Small intestine (tissue), 7 donors: ENCODE results near the gene MOB3C. TPM values are rescaled to one million over a fixed set of nuclear protein-coding genes. Genes with fewer than 3 reads are reported as not detected.

Experiments used
- DNase-seq, 2 donors: peaks; one replicate each; pipeline versions ENCODE4 v3.0.0 to v3.0.0-alpha.2; 2013
- FAIRE-seq: peaks from 2 replicates; lab custom pipeline; 2012; peaks lifted over from hg19 to GRCh38; lab: Jason Lieb, UNC
- H3K27ac ChIP-seq, 3 donors: one replicate each; pipeline ENCODE4 v1.5.1; 2013; ENCODE audit warnings: low read length in 2 of 3, mild to moderate bottlenecking in 2 of 3, control low read depth in 1 of 3, inconsistent platforms in 1 of 3, low read depth in 1 of 3, moderate library complexity in 1 of 3
- H3K27me3 ChIP-seq, 3 donors: one replicate each; pipeline ENCODE4 v1.6.1; 2013; ENCODE audit warnings: low read length in 3 of 3, inconsistent platforms in 1 of 3; ENCODE audit not compliant: control insufficient read depth in 3 of 3, insufficient read depth in 3 of 3
- H3K36me3 ChIP-seq, 3 donors: one replicate each; pipeline ENCODE4 v1.6.1; 2013; ENCODE audit warnings: low read length in 3 of 3, inconsistent platforms in 1 of 3, low read depth in 1 of 3, mild to moderate bottlenecking in 1 of 3, moderate library complexity in 1 of 3; ENCODE audit not compliant: control insufficient read depth in 3 of 3, insufficient read depth in 2 of 3
- H3K4me1 ChIP-seq, 3 donors: one replicate each; pipeline ENCODE4 v1.6.1; 2013; ENCODE audit warnings: low read length in 2 of 3, inconsistent platforms in 1 of 3, low read depth in 1 of 3, mild to moderate bottlenecking in 1 of 3, moderate library complexity in 1 of 3; ENCODE audit not compliant: control insufficient read depth in 3 of 3, insufficient read depth in 2 of 3
- H3K4me3 ChIP-seq, 3 donors: one replicate each; pipeline ENCODE4 v1.5.1; 2013; ENCODE audit warnings: low read length in 3 of 3, control low read depth in 1 of 3, inconsistent platforms in 1 of 3, low read depth in 1 of 3, mild to moderate bottlenecking in 1 of 3, moderate library complexity in 1 of 3
- H3K9me3 ChIP-seq, 2 donors: one replicate each; pipeline ENCODE4 v1.6.1; 2013; ENCODE audit warnings: low read depth in 1 of 2, low read length in 1 of 2; ENCODE audit not compliant: control insufficient read depth in 2 of 2, insufficient read depth in 1 of 2
- WGBS, 3 donors: extraction: QIAGEN DNeasy Blood & Tissue Kit; methylation state at CpG; one replicate each; pipeline ENCODE4 v1.1.7; 2013; 5-methylcytosine and 5-hydroxymethylcytosine counted together
- polyA plus RNA-seq, 4 donors: library from polyadenylated mRNA; stranded (reverse) in 3 of 4; unstranded in 1 of 4; fragments of 200-250 nt in 3 of 4; fragments of 120-200 nt in 1 of 4; gene quantifications; one replicate each; pipeline versions ENCODE4 v1.2.1 to v1.2.3, GENCODE V29; 2013
- donor health status: healthy with polysubstance abuse.
- donor health status: control.
- donor health status: control.
- donor health status: Bipolar disorder and iron deficiency.
- donor health status: healthy.

The MOB3C gene
- polyA plus RNA-seq, 4 donors: 7.8 to 12.0 (median 9.5) TPM

- Histone ChIP-seq H3K36me3 (peaks cover 0 to 23% (median 0%) of the 10 kb centered on the region in 3 donors), H3K27me3 (no peaks in the 10 kb centered on the region), H3K4me3 (no peak overlapping the region), H3K9me3 (peaks cover 0 to 14% of the 10 kb centered on the region in 2 donors), H3K4me1 (no peaks in the 10 kb centered on the region), H3K27ac (no peak overlapping the region)
- DNase-seq (no peak), FAIRE-seq (no peak)
- WGBS, 3 donors: 97 to 100% (median 98%) methylated on average over 3 of the region's 3 CpGs
Observed at GRCh38 chr1:46647611-46648010, 31.0 kb upstream of the MOB3C start.

GRCh38 chr1:46646844-46647243, 30.2 kb upstream of the MOB3C start:
- Histone ChIP-seq H3K27ac (no peak overlapping the region), H3K36me3 (peaks cover 0 to 23% (median 3%) of the 10 kb centered on the region in 3 donors), H3K9me3 (peaks cover 0 to 14% of the 10 kb centered on the region in 2 donors), H3K4me3 (no peak overlapping the region), H3K27me3 (no peaks in the 10 kb centered on the region), H3K4me1 (no peaks in the 10 kb centered on the region)
- 91 to 96% (median 95%) methylated on average over 2 of the region's 2 CpGs for WGBS, 3 donors
- FAIRE-seq (no peak), DNase-seq (no peak)

DNA sequence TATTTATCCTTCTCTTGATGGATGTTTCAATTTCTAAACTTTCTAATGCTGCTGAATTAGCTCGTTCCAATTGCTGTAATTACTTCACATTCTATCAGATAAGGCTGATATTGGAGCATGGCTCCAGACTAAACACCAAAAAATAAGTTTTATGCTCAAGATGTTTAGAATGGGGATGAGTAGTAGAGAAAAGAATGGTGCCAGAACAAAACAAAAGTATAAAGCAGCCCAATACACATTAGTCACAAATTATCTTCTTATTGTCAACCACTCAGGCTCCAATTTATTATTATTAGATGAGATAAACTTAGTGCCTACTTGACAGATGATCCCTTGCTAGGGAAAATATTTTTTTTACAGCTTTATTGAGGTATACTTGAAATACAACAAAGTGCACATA, 29.7 kb upstream of the MOB3C start:
- H3K9me3 ChIP-seq: peaks cover 0 to 14% of the 10 kb centered on the region in 2 donors
- H3K4me3 ChIP-seq: no peak overlapping the region
- H3K27ac ChIP-seq: no peak overlapping the region
- FAIRE-seq: no peak
- no peak for DNase-seq
- H3K36me3 ChIP-seq: peaks cover 0 to 23% (median 3%) of the 10 kb centered on the region in 3 donors
- H3K27me3 ChIP-seq: no peaks in the 10 kb centered on the region
- 46 to 74% (median 69%) methylated on average over 1 of the region's 1 CpG for WGBS, 3 donors
- no peaks in the 10 kb centered on the region for H3K4me1 ChIP-seq

DNA sequence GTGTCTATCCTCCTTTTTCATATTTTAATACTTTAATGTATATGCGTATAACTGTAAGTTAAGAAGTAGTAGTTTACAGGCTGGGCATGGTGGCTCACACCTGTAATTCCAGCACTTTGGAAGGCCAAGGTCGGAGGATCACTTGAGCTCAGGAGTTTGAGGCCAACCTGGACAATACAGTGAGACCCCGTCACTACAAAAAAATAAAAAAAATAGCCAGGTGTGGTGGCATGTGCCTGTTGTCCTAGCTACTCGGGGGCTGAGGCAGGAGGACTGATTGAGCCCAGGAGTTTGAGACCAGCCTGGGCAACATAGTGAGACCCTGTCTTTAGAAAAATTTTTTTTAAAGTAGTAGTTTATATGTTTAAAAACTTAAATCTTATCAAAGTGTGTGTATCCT, 29.2 kb upstream of the MOB3C start:
- peaks cover 0 to 23% (median 3%) of the 10 kb centered on the region in 3 donors for H3K36me3 ChIP-seq
- WGBS, 3 donors: 94 to 95% (median 94%) methylated on average over 4 of the region's 4 CpGs
- no peak for FAIRE-seq

GRCh38 chr1:46643368-46643775, 26.8 kb upstream of the MOB3C start:
- Histone ChIP-seq H3K27ac (no peak overlapping the region), H3K9me3 (peaks cover 0 to 5% of the 10 kb centered on the region in 2 donors), H3K4me1 (peaks cover 0 to 5% (median 0%) of the 10 kb centered on the region in 3 donors), H3K27me3 (no peaks in the 10 kb centered on the region), H3K4me3 (no peak overlapping the region), H3K36me3 (peaks cover 0 to 13% (median 3%) of the 10 kb centered on the region in 3 donors)
- no peak for FAIRE-seq
- DNase-seq: no peak

More for the DNA sequence above, 29.2 kb upstream of the MOB3C start:
- no peak overlapping the region for H3K27ac ChIP-seq
- no peak for DNase-seq
- peaks cover 0 to 14% of the 10 kb centered on the region in 2 donors for H3K9me3 ChIP-seq
- no peaks in the 10 kb centered on the region for H3K4me1 ChIP-seq
- no peaks in the 10 kb centered on the region for H3K27me3 ChIP-seq
- no peak overlapping the region for H3K4me3 ChIP-seq

DNA sequence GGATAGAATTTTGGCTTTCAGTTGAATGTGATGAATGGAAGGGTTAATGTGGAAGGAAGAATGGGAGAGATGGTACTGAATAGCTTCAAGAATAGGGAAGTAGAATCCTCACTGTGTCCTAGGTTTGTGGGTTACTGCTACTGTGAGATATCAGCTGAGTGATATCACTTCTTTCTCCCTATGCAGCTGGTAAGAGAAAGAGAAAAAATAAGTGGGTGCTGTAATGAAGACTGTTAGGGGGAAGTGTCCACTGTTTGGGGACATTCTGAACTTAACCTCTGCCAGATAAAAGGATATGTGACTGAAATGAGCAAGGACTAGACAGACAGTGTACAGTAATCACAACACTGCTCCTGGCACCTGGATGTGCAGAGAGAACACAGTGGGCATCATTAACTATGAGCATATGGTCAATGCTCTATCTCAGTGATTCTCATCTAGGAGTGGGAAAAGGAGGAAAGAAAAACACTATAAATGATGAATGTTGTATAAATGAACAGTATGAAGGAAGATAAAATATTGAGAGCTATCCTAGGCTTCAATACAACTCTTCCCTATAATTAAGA, 25.6 kb upstream of the MOB3C start:
- no peak overlapping the region for H3K27ac ChIP-seq
- H3K27me3 ChIP-seq: no peaks in the 10 kb centered on the region
- H3K9me3 ChIP-seq: no peaks in the 10 kb centered on the region
- peaks cover 0 to 8% (median 7%) of the 10 kb centered on the region in 3 donors for H3K36me3 ChIP-seq
- DNase-seq (no peak), FAIRE-seq (no peak)
- no peak overlapping the region for H3K4me3 ChIP-seq
- peaks cover 0 to 5% (median 0%) of the 10 kb centered on the region in 3 donors for H3K4me1 ChIP-seq

DNA sequence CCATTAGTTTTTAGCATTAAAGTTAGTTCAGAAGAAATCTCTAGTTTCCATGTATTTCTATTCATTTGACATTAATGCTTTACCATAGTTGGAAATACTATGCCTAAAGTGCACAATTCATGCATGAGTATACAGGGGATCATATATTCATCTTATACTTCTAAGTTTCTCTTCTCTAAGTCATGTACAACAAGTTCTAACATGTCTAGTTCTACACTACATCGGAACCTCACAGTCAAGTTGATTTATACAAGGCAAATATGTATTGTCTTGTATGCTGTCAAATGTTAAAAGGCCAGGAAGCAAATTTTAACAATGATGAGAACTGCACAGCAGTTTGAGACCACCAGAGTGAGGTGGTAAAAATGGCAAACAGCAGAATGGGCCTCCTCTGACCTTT, 22.9 kb upstream of the MOB3C start:
- FAIRE-seq (no peak), DNase-seq (no peak)
- no peak overlapping the region for H3K4me3 ChIP-seq
- H3K27me3 ChIP-seq: no peaks in the 10 kb centered on the region
- no peak overlapping the region for H3K27ac ChIP-seq
- H3K36me3 ChIP-seq: peaks cover 3 to 16% (median 11%) of the 10 kb centered on the region in 3 donors
- H3K9me3 ChIP-seq: no peaks in the 10 kb centered on the region
- 78 to 100% (median 97%) methylated on average over 1 of the region's 1 CpG for WGBS, 3 donors
- peaks cover 0 to 5% (median 0%) of the 10 kb centered on the region in 3 donors for H3K4me1 ChIP-seq

DNA sequence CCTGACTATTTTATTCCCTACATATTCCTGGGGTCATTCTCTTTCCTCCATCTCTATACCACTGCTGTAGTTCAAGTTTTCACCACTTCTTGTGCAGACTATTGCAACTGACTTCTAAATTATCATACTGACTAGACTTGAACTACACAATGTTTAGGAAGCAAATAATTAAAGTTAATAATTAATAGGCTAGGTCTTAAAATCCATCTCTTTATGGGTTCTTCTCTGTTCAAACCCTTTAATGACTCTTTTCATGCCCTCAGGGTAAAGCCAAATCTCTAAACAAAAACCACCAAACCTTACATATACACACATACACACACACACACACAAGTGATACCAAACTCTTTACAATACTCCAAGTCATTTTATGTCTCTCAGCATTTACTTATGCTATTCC, 22.3 kb upstream of the MOB3C start:
- Histone ChIP-seq H3K4me1 (peaks cover 0 to 5% (median 0%) of the 10 kb centered on the region in 3 donors), H3K36me3 (peaks cover 3 to 17% (median 16%) of the 10 kb centered on the region in 3 donors), H3K9me3 (no peaks in the 10 kb centered on the region), H3K27ac (no peak overlapping the region), H3K27me3 (no peaks in the 10 kb centered on the region), H3K4me3 (no peak overlapping the region)
- FAIRE-seq: no peak
- DNase-seq: peak in 1 of 2 donors; percentile 25
